ENCODE results near the gene PLN.

The PLN gene

GRCh38 chr6:118554698-118555097, 6.6 kb downstream of the PLN start:
- H3K9me3 Mint-ChIP-seq, result no peaks in the 10 kb centered on the region
- H3K4me1 Mint-ChIP-seq, result peaks cover 13% of the 10 kb centered on the region
- H3K27ac Mint-ChIP-seq, result no peak overlapping the region
- H3K4me3 Mint-ChIP-seq, result no peak overlapping the region
- no peak for ATAC-seq
- H3K27me3 Mint-ChIP-seq, result no peaks in the 10 kb centered on the region
- peaks cover 15% of the 10 kb centered on the region for H3K36me3 Mint-ChIP-seq

GRCh38 chr6:118558464-118559217, 10.5 kb downstream of the PLN start:
- ATAC-seq, result no peak
- Mint-ChIP-seq H3K27me3 (no peaks in the 10 kb centered on the region), H3K4me1 (peaks cover 5% of the 10 kb centered on the region), H3K36me3 (peaks cover 20% of the 10 kb centered on the region), H3K27ac (peak overlapping the region; percentile 43), H3K4me3 (no peak overlapping the region), H3K9me3 (no peaks in the 10 kb centered on the region)

DNA sequence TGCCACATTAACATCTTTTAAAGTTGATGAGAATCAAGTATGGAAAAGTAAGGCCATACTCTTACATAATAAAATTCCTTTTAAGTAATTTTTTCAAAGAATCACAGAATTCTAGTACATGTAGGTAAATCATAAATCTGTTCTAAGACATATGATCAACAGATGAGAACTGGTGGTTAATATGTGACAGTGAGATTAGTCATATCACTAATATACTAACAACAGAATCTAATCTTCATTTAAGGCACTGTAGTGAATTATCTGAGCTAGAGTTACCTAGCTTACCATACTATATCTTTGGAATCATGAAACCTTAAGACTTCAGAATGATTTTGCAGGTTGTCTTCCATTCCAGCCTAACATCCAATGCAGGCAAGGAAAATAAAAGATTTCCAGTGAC, 11.6 kb downstream of the PLN start:
- Mint-ChIP-seq H3K4me3 (no peak overlapping the region), H3K36me3 (peaks cover 17% of the 10 kb centered on the region), H3K9me3 (no peaks in the 10 kb centered on the region), H3K27ac (no peak overlapping the region), H3K27me3 (no peaks in the 10 kb centered on the region), H3K4me1 (peaks cover 5% of the 10 kb centered on the region)
- ATAC-seq, result no peak

DNA sequence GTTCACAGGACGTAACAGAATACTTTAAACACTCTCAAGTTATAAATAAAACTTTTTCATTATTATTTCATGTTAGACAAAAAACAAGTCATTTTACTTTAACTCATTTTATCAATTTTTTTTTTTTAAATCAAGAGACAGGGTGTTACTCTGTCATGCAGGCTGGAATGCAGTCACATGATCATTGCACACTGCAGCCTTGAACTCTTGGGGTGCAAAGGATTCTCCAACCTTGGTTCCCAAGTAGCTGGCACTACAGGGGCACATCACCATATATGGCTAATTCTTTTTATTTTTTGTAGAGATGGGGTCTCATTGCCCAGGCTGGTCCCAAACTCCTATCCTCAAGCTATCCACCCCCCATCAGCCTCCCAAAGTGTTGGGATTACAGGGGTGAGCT, 14.2 kb downstream of the PLN start:
- no peak overlapping the region for H3K27ac Mint-ChIP-seq

DNA sequence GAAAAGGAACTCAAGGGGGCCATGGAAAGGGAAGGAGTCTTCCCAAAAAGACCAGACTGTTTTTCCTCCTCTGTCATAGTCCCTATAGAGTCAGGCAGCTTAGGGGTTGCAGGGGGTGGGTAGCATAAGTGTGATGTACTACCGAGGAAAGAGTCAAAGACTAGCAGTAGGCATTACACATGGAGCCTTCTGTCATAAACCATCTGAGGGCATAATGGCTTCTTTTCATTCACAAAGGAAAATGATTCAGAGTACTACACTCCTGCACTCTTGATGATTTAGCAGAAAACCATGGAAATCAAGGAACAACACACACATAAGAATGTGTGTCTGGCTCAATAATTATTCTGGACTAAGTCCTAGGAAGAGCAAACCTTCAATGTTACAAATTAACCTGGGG, 14.9 kb downstream of the PLN start:
- no peaks in the 10 kb centered on the region for H3K9me3 Mint-ChIP-seq
- H3K4me3 Mint-ChIP-seq, result no peak overlapping the region
- no peak overlapping the region for H3K27ac Mint-ChIP-seq
- H3K36me3 Mint-ChIP-seq, result peaks cover 11% of the 10 kb centered on the region
- peaks cover 17% of the 10 kb centered on the region for H3K4me1 Mint-ChIP-seq
- no peak for ATAC-seq
- no peaks in the 10 kb centered on the region for H3K27me3 Mint-ChIP-seq

More for the DNA sequence above, 14.2 kb downstream of the PLN start:
- H3K9me3 Mint-ChIP-seq, result no peaks in the 10 kb centered on the region
- H3K4me1 Mint-ChIP-seq, result peaks cover 17% of the 10 kb centered on the region
- peaks cover 11% of the 10 kb centered on the region for H3K36me3 Mint-ChIP-seq
- H3K4me3 Mint-ChIP-seq, result no peak overlapping the region
- ATAC-seq, result no peak
- no peaks in the 10 kb centered on the region for H3K27me3 Mint-ChIP-seq

DNA sequence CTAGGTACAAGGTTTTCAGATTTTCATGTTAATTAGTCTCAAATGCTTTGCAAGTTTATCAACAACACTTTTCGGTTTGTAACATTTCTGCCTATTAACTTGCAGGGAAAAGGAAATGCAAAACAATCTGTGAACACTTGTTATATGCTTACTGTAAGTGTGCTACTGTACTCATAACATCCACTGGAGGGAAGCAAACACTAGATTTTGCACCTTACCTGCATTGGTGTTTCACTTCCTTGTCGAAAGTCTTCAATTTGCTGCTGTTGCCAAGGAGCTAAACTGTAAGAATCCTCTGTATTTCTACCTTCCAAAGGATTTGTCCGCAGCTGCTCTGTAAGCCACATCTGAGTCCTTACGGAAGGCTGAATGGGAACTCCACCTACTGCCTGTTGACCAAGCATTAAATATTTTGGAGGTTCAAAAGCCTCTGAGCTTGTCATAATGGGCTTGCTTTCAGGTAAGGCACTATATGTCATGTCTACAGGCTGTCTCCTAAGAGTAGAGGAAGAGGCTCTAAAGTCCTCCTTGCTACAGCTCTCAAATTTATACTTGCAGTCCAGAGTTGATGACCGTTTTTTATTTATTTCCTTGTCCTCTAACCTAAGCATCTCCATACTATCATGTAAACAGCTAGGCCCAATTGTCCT, 17.3 kb downstream of the PLN start:
- H3K9me3 Mint-ChIP-seq, result no peaks in the 10 kb centered on the region
- H3K4me3 Mint-ChIP-seq, result no peak overlapping the region
- H3K36me3 Mint-ChIP-seq, result peaks cover 11% of the 10 kb centered on the region
- peak; percentile 90 for ATAC-seq
- peaks cover 12% of the 10 kb centered on the region for H3K4me1 Mint-ChIP-seq
- H3K27me3 Mint-ChIP-seq, result no peaks in the 10 kb centered on the region
- H3K27ac Mint-ChIP-seq, result peak overlapping the region; percentile 20

GRCh38 chr6:118567974-118568373, 19.9 kb downstream of the PLN start:
- Mint-ChIP-seq H3K27ac (no peak overlapping the region), H3K27me3 (no peaks in the 10 kb centered on the region), H3K4me1 (peaks cover 12% of the 10 kb centered on the region), H3K4me3 (no peak overlapping the region), H3K36me3 (peaks cover 10% of the 10 kb centered on the region), H3K9me3 (peaks cover under 1% of the 10 kb centered on the region)
- ATAC-seq, result no peak

GRCh38 chr6:118569498-118569897, 21.4 kb downstream of the PLN start:
- Mint-ChIP-seq H3K9me3 (peaks cover 11% of the 10 kb centered on the region), H3K27me3 (no peaks in the 10 kb centered on the region), H3K27ac (no peak overlapping the region), H3K4me3 (no peak overlapping the region), H3K36me3 (peaks cover 19% of the 10 kb centered on the region), H3K4me1 (peaks cover 12% of the 10 kb centered on the region)
- no peak for ATAC-seq

- no peak for ATAC-seq
- Mint-ChIP-seq H3K4me1 (peaks cover under 1% of the 10 kb centered on the region), H3K27me3 (no peaks in the 10 kb centered on the region), H3K9me3 (peaks cover 20% of the 10 kb centered on the region), H3K4me3 (no peak overlapping the region), H3K27ac (no peak overlapping the region), H3K36me3 (peaks cover 29% of the 10 kb centered on the region)
These were observed 23.0 kb downstream of the PLN start for GRCh38 chr6:118571121-118571520.

- H3K4me1 Mint-ChIP-seq, result no peaks in the 10 kb centered on the region
- H3K4me3 Mint-ChIP-seq, result no peak overlapping the region
- H3K27ac Mint-ChIP-seq, result no peak overlapping the region
- H3K27me3 Mint-ChIP-seq, result no peaks in the 10 kb centered on the region
- H3K36me3 Mint-ChIP-seq, result peaks cover 52% of the 10 kb centered on the region
- H3K9me3 Mint-ChIP-seq, result peaks cover 25% of the 10 kb centered on the region
- no peak for ATAC-seq
These were observed 26.2 kb downstream of the PLN start for GRCh38 chr6:118574051-118574865.

GRCh38 chr6:118577972-118578371, 29.9 kb downstream of the PLN start:
- ATAC-seq, result no peak
- Mint-ChIP-seq H3K4me3 (no peak overlapping the region), H3K4me1 (peaks cover 19% of the 10 kb centered on the region), H3K36me3 (peaks cover 81% of the 10 kb centered on the region), H3K9me3 (peaks cover 33% of the 10 kb centered on the region), H3K27ac (no peak overlapping the region), H3K27me3 (no peaks in the 10 kb centered on the region)

DNA sequence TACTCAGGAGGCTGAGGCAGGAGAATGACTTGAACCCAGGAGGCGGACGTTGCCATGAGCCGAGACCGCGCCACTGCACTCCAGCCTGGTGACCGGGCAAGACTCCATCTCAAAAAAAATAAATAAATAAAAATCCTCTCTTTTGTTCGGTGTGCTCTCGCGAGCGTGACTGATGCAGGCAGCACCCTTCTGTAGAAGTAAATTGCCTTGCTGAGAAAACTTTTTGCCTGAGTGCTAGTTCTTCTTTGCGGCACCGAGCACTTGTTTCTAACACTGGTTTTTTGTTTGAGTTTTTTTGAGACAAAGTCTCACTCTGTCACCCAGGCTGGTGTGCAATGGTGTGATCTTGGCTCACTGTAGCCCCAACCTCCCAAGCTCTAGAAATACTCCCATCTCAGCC, 30.5 kb downstream of the PLN start:
- Mint-ChIP-seq H3K36me3 (peaks cover 77% of the 10 kb centered on the region), H3K27ac (no peak overlapping the region), H3K4me3 (no peak overlapping the region), H3K27me3 (no peaks in the 10 kb centered on the region), H3K4me1 (peaks cover 19% of the 10 kb centered on the region), H3K9me3 (peaks cover 30% of the 10 kb centered on the region)
- ATAC-seq, result no peak

DNA sequence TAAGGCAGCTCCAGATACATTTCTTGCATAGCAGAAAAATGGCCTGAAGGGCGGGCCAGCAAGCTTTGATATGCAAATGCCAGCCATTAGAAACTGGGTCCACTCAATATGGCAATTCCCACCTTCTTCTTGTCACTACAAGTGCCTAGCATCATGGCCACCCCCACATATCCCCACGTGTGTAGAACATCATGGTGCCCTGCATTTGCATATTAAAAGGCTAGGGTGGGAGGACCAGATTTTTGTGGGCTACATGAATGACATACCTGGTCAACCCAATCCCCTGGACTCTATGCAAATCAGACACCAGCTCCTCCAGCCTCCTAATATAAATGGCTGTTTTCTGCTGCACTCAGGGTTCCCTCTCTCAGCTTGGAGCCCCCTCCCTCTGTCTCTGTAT, 31.7 kb downstream of the PLN start:
- Mint-ChIP-seq H3K4me1 (peaks cover 19% of the 10 kb centered on the region), H3K27me3 (no peaks in the 10 kb centered on the region), H3K36me3 (peaks cover 66% of the 10 kb centered on the region), H3K9me3 (peaks cover 20% of the 10 kb centered on the region), H3K27ac (no peak overlapping the region), H3K4me3 (no peak overlapping the region)
- no peak for ATAC-seq

- no peak overlapping the region for H3K27ac Mint-ChIP-seq
- H3K4me1 Mint-ChIP-seq, result peaks cover 19% of the 10 kb centered on the region
- no peaks in the 10 kb centered on the region for H3K27me3 Mint-ChIP-seq
- no peak overlapping the region for H3K4me3 Mint-ChIP-seq
- ATAC-seq, result no peak
- peaks cover 17% of the 10 kb centered on the region for H3K9me3 Mint-ChIP-seq
- H3K36me3 Mint-ChIP-seq, result peaks cover 56% of the 10 kb centered on the region
These were observed 32.7 kb downstream of the PLN start for GRCh38 chr6:118580585-118581419.

- peaks cover 54% of the 10 kb centered on the region for H3K36me3 Mint-ChIP-seq
- H3K27ac Mint-ChIP-seq, result no peak overlapping the region
- H3K9me3 Mint-ChIP-seq, result peaks cover 13% of the 10 kb centered on the region
- no peaks in the 10 kb centered on the region for H3K27me3 Mint-ChIP-seq
- peaks cover 19% of the 10 kb centered on the region for H3K4me1 Mint-ChIP-seq
- ATAC-seq, result peak; percentile 34
- H3K4me3 Mint-ChIP-seq, result no peak overlapping the region
These were observed 33.4 kb downstream of the PLN start for GRCh38 chr6:118581489-118581959.

All from stimulated activated memory B cell treated with anti-CD40 and anti-IgM and Interleukin-4, amounts not matched to agents 10 μg/mL and 1 μg/mL and 100 μg/mL, for 72 hours (primary cell).